Mesothelial cell of epicardium (in vitro differentiated cells): ENCODE results near the gene CACNA1B. TPM values are rescaled to one million over a fixed set of nuclear protein-coding genes. Genes with fewer than 3 reads are reported as not detected.

Source experiments
- DNase-seq, 2 experiments: peaks; one replicate each; pipeline ENCODE4 v3.0.0; 2021; ENCODE audit warnings: low spot score in 2 of 2; ENCODE audit not compliant: unreplicated experiment in 2 of 2
- H3K27ac Mint-ChIP-seq: 2 replicates; pipeline ENCODE4 v1.8.0; 2021; ENCODE audit warnings: mixed read lengths
- H3K27me3 Mint-ChIP-seq: 2 replicates; pipeline ENCODE4 v1.8.0; 2021; ENCODE audit warnings: low read depth, mixed read lengths
- H3K36me3 Mint-ChIP-seq: 2 replicates; pipeline ENCODE4 v1.8.0; 2021; ENCODE audit warnings: mixed read lengths
- H3K4me1 Mint-ChIP-seq: 2 replicates; pipeline ENCODE4 v1.8.0; 2021; ENCODE audit warnings: mixed read lengths
- H3K4me3 Mint-ChIP-seq: 2 replicates; pipeline ENCODE4 v1.8.0; 2021; ENCODE audit warnings: mild to moderate bottlenecking, moderate library complexity, mixed read lengths
- H3K9me3 Mint-ChIP-seq: 2 replicates; pipeline ENCODE4 v1.8.0; 2021; ENCODE audit warnings: mixed read lengths
- total RNA-seq: library from RNA; stranded (reverse); gene quantifications from 3 replicates; pipeline ENCODE4 v1.2.1, GENCODE V29; 2021
- TF ChIP-seq, protein P1 (sequence below): fragments of 200-600 bp; sonication (generic); IDR thresholded peaks from one replicate; pipeline ENCODE4 v1.5.0; 2021; ENCODE audit warnings: antibody characterized with exemption; ENCODE audit not compliant: unreplicated experiment

Gene CACNA1B
- total RNA-seq, 1 donor from 2014 or later = 0.87 TPM

GRCh38 chr9:138099803-138100598 is 222.4 kb downstream of the CACNA1B start:
- TF ChIP-seq, protein P1, sequence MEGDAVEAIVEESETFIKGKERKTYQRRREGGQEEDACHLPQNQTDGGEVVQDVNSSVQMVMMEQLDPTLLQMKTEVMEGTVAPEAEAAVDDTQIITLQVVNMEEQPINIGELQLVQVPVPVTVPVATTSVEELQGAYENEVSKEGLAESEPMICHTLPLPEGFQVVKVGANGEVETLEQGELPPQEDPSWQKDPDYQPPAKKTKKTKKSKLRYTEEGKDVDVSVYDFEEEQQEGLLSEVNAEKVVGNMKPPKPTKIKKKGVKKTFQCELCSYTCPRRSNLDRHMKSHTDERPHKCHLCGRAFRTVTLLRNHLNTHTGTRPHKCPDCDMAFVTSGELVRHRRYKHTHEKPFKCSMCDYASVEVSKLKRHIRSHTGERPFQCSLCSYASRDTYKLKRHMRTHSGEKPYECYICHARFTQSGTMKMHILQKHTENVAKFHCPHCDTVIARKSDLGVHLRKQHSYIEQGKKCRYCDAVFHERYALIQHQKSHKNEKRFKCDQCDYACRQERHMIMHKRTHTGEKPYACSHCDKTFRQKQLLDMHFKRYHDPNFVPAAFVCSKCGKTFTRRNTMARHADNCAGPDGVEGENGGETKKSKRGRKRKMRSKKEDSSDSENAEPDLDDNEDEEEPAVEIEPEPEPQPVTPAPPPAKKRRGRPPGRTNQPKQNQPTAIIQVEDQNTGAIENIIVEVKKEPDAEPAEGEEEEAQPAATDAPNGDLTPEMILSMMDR = no peak
- H3K36me3 Mint-ChIP-seq = no peaks in the 10 kb centered on the region
- H3K9me3 Mint-ChIP-seq = peaks cover 11% of the 10 kb centered on the region
- H3K4me1 Mint-ChIP-seq = peaks cover 3% of the 10 kb centered on the region
- DNase-seq = peak in 1 of 2 experiments; percentile 27
- no peak overlapping the region for H3K4me3 Mint-ChIP-seq
- no peak overlapping the region for H3K27ac Mint-ChIP-seq
- no peaks in the 10 kb centered on the region for H3K27me3 Mint-ChIP-seq

DNA sequence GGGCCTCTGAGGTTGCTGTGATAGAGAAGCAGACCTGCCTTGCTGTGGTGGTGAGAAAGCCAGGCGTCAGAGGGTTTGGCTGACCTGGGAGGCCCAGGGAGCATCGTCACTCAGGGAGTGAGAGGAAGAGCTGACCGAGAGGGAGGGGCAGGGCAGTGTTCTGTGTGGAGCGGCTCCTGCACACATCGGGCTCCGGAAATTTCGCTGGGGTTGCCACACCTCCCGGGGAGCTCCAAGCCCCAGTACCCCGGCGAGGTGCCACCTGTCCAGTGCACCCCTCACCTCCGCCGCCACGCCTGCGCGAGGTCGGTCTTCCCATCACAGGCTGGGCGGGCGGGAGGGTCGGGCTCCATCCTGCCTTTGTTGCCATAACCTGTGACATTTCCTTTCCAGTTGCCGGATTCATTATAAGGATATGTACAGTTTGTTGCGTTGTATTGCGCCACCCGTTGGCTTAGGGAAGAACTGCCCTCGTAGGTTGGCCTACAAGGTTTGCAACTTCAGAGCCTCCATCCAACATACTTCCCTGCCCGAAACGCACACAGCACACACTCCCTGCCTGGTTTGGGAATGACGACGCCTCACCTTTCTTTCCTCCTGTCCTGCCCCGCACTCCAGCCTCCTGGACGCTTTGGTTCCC is 223.2 kb downstream of the CACNA1B start:
- Mint-ChIP-seq H3K27me3 (no peaks in the 10 kb centered on the region), H3K4me1 (peaks cover 3% of the 10 kb centered on the region), H3K9me3 (peaks cover 2% of the 10 kb centered on the region), H3K27ac (no peak overlapping the region), H3K36me3 (no peaks in the 10 kb centered on the region), H3K4me3 (no peak overlapping the region)
- peak in 1 of 2 experiments; percentile 36 for DNase-seq
- TF ChIP-seq, protein P1 = peak; percentile 20

DNA sequence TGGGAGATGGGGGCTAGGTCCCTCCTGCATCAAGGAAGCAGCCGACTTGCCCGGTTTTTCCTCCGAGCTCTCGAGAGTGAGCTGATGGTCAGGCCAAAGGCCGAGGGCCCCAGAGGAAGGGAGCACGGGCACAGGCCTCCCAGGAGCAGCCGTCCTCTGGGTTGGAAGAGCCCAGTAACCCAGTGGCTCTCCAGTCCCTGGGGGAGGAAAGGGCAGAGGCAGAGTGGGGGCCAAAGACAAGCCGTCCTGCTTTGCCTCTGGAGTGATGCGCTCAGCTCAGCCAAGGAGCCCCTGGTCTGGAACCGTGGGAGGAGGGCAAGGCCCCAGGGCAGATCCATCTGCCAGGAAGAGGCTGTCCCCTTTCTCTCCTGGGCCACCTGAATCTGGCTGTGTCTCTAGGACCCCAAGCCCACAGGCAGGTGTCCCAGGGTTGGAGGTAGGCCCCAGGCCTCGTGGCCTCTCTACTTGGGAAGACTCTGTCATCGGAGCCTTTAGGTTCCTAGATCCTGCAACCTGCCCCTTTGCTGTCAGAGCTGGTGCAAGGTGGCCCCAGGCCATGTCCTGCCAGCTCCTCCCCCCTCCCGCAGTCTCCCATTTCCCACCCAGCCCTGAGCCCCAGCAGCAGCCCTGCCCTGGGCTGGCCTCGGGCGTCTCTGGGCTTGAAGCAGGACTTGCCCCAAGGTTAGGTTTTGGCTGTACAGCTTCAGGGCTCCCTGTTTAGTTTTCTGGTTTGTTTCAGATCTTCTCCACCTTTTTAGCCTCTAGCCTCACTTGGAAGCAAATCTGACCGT is 224.1 kb downstream of the CACNA1B start:
- peaks cover 3% of the 10 kb centered on the region for H3K4me1 Mint-ChIP-seq
- TF ChIP-seq, protein P1 = no peak
- H3K9me3 Mint-ChIP-seq = peaks cover under 1% of the 10 kb centered on the region
- no peaks in the 10 kb centered on the region for H3K27me3 Mint-ChIP-seq
- no peak overlapping the region for H3K4me3 Mint-ChIP-seq
- no peaks in the 10 kb centered on the region for H3K36me3 Mint-ChIP-seq
- H3K27ac Mint-ChIP-seq = no peak overlapping the region
- peak in 1 of 2 experiments; percentile 34 for DNase-seq

DNA sequence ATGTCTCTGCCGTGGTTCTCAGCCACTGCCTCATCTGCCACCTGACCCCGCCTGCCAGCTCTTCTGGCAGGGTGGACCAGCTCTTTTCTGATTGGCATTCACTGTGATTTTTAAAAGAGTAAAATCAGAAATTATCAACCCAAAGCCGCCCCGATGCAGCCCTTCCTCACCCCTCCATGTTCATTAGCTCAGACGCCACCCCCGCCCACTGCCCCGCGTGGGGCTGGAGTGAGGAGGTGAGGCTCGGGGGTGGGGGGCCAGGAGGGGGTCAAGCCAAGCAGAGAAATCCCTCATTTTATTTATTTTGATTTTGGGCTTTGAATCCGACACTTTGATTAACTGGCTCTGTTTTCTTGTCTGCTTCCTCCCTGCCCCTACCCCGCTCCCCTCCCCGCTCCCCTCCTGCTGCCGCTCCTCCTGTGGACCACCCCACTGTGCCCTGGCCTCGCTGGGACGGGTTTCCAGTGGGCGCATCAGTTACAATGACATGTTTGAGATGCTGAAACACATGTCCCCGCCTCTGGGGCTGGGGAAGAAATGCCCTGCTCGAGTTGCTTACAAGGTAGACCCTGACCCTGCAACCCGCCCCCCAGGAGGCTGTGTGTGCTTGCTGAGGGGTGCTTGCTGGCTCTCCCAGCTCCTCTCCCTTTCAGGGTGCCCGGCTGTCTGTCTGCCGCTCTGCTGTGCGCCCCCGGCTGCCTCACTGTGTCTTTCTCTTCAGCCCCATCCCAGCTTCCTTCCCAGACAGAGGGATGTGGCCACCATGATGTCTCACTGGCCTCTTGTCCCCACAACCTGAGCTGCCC is 224.9 kb downstream of the CACNA1B start:
- no peaks in the 10 kb centered on the region for H3K27me3 Mint-ChIP-seq
- peaks cover 3% of the 10 kb centered on the region for H3K4me1 Mint-ChIP-seq
- no peak for DNase-seq
- peaks cover 6% of the 10 kb centered on the region for H3K9me3 Mint-ChIP-seq
- TF ChIP-seq, protein P1 = no peak
- H3K4me3 Mint-ChIP-seq = no peak overlapping the region
- H3K36me3 Mint-ChIP-seq = no peaks in the 10 kb centered on the region
- no peak overlapping the region for H3K27ac Mint-ChIP-seq
